ENCODE results near the gene NELFB. TPM values are rescaled to one million over a fixed set of nuclear protein-coding genes. Genes with fewer than 3 reads are reported as not detected.

Gene NELFB
- total and polyA plus RNA-seq, 9 of the 15 experiments (the other 6 are each of a cell fraction or from before 2014, with no cell fraction given) = 0.24 to 84.0 (median 29.7) TPM

DNA sequence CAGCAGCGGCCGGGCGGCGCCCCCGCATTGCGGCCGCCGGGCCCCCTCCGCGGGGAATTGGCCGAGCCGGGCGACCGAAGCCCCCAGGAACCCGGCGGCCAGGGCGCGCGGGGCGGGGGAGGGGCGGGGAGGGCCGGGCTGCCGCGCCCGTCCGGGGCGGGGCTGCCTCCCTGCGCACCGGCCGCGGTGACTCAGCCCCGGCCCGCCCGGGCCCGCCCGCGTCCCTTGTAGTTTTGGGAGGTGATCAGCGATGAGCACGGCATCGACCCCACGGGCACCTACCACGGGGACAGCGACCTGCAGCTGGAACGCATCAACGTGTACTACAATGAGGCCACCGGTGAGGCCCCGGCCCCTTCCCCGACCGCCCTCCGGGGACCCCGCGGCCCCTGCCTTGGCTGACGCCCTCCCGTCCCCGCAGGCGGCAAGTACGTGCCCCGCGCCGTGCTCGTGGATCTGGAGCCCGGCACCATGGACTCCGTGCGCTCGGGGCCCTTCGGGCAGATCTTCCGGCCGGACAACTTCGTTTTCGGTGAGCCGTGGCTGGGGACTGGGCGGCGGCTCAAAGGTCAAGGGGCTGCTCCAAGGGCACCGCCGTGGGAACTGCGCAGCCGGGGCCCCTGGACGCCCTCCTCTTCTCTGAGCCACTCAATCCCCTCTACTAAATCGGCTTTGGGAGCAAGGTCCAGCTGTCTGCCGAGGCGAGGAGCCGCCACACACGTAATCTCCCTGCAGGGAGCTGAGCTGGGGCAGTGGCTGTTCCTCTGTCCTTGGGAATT lies 13.4 kb upstream of the NELFB start (continued):
- TF ChIP-seq, protein P1, sequence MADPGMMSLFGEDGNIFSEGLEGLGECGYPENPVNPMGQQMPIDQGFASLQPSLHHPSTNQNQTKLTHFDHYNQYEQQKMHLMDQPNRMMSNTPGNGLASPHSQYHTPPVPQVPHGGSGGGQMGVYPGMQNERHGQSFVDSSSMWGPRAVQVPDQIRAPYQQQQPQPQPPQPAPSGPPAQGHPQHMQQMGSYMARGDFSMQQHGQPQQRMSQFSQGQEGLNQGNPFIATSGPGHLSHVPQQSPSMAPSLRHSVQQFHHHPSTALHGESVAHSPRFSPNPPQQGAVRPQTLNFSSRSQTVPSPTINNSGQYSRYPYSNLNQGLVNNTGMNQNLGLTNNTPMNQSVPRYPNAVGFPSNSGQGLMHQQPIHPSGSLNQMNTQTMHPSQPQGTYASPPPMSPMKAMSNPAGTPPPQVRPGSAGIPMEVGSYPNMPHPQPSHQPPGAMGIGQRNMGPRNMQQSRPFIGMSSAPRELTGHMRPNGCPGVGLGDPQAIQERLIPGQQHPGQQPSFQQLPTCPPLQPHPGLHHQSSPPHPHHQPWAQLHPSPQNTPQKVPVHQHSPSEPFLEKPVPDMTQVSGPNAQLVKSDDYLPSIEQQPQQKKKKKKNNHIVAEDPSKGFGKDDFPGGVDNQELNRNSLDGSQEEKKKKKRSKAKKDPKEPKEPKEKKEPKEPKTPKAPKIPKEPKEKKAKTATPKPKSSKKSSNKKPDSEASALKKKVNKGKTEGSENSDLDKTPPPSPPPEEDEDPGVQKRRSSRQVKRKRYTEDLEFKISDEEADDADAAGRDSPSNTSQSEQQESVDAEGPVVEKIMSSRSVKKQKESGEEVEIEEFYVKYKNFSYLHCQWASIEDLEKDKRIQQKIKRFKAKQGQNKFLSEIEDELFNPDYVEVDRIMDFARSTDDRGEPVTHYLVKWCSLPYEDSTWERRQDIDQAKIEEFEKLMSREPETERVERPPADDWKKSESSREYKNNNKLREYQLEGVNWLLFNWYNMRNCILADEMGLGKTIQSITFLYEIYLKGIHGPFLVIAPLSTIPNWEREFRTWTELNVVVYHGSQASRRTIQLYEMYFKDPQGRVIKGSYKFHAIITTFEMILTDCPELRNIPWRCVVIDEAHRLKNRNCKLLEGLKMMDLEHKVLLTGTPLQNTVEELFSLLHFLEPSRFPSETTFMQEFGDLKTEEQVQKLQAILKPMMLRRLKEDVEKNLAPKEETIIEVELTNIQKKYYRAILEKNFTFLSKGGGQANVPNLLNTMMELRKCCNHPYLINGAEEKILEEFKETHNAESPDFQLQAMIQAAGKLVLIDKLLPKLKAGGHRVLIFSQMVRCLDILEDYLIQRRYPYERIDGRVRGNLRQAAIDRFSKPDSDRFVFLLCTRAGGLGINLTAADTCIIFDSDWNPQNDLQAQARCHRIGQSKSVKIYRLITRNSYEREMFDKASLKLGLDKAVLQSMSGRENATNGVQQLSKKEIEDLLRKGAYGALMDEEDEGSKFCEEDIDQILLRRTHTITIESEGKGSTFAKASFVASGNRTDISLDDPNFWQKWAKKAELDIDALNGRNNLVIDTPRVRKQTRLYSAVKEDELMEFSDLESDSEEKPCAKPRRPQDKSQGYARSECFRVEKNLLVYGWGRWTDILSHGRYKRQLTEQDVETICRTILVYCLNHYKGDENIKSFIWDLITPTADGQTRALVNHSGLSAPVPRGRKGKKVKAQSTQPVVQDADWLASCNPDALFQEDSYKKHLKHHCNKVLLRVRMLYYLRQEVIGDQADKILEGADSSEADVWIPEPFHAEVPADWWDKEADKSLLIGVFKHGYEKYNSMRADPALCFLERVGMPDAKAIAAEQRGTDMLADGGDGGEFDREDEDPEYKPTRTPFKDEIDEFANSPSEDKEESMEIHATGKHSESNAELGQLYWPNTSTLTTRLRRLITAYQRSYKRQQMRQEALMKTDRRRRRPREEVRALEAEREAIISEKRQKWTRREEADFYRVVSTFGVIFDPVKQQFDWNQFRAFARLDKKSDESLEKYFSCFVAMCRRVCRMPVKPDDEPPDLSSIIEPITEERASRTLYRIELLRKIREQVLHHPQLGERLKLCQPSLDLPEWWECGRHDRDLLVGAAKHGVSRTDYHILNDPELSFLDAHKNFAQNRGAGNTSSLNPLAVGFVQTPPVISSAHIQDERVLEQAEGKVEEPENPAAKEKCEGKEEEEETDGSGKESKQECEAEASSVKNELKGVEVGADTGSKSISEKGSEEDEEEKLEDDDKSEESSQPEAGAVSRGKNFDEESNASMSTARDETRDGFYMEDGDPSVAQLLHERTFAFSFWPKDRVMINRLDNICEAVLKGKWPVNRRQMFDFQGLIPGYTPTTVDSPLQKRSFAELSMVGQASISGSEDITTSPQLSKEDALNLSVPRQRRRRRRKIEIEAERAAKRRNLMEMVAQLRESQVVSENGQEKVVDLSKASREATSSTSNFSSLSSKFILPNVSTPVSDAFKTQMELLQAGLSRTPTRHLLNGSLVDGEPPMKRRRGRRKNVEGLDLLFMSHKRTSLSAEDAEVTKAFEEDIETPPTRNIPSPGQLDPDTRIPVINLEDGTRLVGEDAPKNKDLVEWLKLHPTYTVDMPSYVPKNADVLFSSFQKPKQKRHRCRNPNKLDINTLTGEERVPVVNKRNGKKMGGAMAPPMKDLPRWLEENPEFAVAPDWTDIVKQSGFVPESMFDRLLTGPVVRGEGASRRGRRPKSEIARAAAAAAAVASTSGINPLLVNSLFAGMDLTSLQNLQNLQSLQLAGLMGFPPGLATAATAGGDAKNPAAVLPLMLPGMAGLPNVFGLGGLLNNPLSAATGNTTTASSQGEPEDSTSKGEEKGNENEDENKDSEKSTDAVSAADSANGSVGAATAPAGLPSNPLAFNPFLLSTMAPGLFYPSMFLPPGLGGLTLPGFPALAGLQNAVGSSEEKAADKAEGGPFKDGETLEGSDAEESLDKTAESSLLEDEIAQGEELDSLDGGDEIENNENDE (IDR thresholded peaks at IDR 0.05; ENCODE audit: low read depth, low read length) = no peak
- TF ChIP-seq CHD1 (IDR thresholded peaks at IDR 0.05; ENCODE audit: low read length) = peak; percentile 19
- TF ChIP-seq, protein P2, sequence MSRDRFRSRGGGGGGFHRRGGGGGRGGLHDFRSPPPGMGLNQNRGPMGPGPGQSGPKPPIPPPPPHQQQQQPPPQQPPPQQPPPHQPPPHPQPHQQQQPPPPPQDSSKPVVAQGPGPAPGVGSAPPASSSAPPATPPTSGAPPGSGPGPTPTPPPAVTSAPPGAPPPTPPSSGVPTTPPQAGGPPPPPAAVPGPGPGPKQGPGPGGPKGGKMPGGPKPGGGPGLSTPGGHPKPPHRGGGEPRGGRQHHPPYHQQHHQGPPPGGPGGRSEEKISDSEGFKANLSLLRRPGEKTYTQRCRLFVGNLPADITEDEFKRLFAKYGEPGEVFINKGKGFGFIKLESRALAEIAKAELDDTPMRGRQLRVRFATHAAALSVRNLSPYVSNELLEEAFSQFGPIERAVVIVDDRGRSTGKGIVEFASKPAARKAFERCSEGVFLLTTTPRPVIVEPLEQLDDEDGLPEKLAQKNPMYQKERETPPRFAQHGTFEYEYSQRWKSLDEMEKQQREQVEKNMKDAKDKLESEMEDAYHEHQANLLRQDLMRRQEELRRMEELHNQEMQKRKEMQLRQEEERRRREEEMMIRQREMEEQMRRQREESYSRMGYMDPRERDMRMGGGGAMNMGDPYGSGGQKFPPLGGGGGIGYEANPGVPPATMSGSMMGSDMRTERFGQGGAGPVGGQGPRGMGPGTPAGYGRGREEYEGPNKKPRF (IDR thresholded peaks at IDR 0.05; ENCODE audit: low read depth, low read length) = no peak
- no peak for TF ChIP-seq ZNF263 (CRISPR knock-in tag; IDR thresholded peaks at IDR 0.05; ENCODE audit: borderline replicate concordance)
- TF ChIP-seq RBM34 (IDR thresholded peaks at IDR 0.05; ENCODE audit: borderline replicate concordance, insufficient read depth, low read length) = no peak
- TF ChIP-seq, protein P3, sequence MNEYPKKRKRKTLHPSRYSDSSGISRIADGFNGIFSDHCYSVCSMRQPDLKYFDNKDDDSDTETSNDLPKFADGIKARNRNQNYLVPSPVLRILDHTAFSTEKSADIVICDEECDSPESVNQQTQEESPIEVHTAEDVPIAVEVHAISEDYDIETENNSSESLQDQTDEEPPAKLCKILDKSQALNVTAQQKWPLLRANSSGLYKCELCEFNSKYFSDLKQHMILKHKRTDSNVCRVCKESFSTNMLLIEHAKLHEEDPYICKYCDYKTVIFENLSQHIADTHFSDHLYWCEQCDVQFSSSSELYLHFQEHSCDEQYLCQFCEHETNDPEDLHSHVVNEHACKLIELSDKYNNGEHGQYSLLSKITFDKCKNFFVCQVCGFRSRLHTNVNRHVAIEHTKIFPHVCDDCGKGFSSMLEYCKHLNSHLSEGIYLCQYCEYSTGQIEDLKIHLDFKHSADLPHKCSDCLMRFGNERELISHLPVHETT (CRISPR knock-in tag; conservative IDR thresholded peaks at IDR 0.05 in 1 of 2, IDR thresholded peaks at IDR 0.05 in 1 of 2) = peak in 1 of 2 experiments; percentile 86; a peak in 1 of 4 replicates
- no peak for TF ChIP-seq ZNF589 (CRISPR knock-in tag; IDR thresholded peaks at IDR 0.05; ENCODE audit: low read depth)
- no peak for TF ChIP-seq ZNF41 (CRISPR knock-in tag; conservative IDR thresholded peaks at IDR 0.05)
- no peak for TF ChIP-seq HDAC3 (IDR thresholded peaks at IDR 0.05; ENCODE audit: borderline replicate concordance, partially characterized antibody)
- 0 out of 2 replicates have a peak, but pooled peaks have one; percentile 46 for TF ChIP-seq POLR2A (conservative IDR thresholded peaks at IDR 0.05)
- TF ChIP-seq SAFB (IDR thresholded peaks at IDR 0.05; ENCODE audit: borderline replicate concordance, low read depth, low read length) = peak; percentile 39; the same call in 1 of the 2 replicates
